BLaER1 treated with 17β-estradiol and CSF1 and Interleukin-3, amounts not matched to agents 10 nM and 100 nM (cell line): ENCODE measurements around the gene CADPS2.
"Not testable (repeated sequence)": the region's sequence is repeated elsewhere in the genome, so short reads cannot be mapped to it uniquely, and the experiment has no call there.

Experiments
- H3K27ac ChIP-seq, 11 experiments: shearing (Covaris generic); formaldehyde crosslinking; 2 replicates each; pipeline ENCODE4 v1.8.1; 2022
- H3K27me3 ChIP-seq, 11 experiments: shearing (Covaris generic); formaldehyde crosslinking; 2 replicates each; pipeline ENCODE4 v1.8.1; 2022
- H3K36me3 ChIP-seq, 11 experiments: shearing (Covaris generic); formaldehyde crosslinking; 2 replicates each; pipeline ENCODE4 v1.8.1; 2022
- H3K4me1 ChIP-seq, 10 experiments: shearing (Covaris generic); formaldehyde crosslinking; 2 replicates each; pipeline ENCODE4 v1.8.1; 2022
- H3K4me2 ChIP-seq, 11 experiments: shearing (Covaris generic); formaldehyde crosslinking; 2 replicates each; pipeline ENCODE4 v1.8.1; 2022
- H3K4me3 ChIP-seq, 10 experiments: shearing (Covaris generic); formaldehyde crosslinking; 2 replicates each; pipeline ENCODE4 v1.8.1; 2022
- H3K9ac ChIP-seq, 11 experiments: shearing (Covaris generic); formaldehyde crosslinking; 2 replicates each; pipeline ENCODE4 v1.8.1; 2022
- H3K9me3 ChIP-seq, 11 experiments: shearing (Covaris generic); formaldehyde crosslinking; replicated peaks in 1 of 11; 2 replicates each; pipeline ENCODE4 v1.8.1; 2022
- H4K20me1 ChIP-seq, 11 experiments: shearing (Covaris generic); formaldehyde crosslinking; 2 replicates each; pipeline ENCODE4 v1.8.1; 2022
- Cebpa-rat ChIP-seq, 11 experiments: shearing (Covaris generic); IDR thresholded peaks; 2 replicates each; pipeline ENCODE4 v1.8.1; 2022

The CADPS2 gene

GRCh38 chr7:122844191-122844988 is 41.9 kb downstream of the CADPS2 start:
- H3K4me1 ChIP-seq, result no peaks in the 10 kb centered on the region
- H3K27me3 ChIP-seq, result no peaks in the 10 kb centered on the region
- H3K4me2 ChIP-seq, result no peak overlapping the region
- no peaks in the 10 kb centered on the region for H4K20me1 ChIP-seq
- no peak overlapping the region for H3K27ac ChIP-seq
- no peak overlapping the region for H3K4me3 ChIP-seq
- no peaks in the 10 kb centered on the region for H3K9me3 ChIP-seq
- no peaks in the 10 kb centered on the region for H3K36me3 ChIP-seq
- no peak for TF ChIP-seq Cebpa-rat (IDR thresholded peaks at IDR 0.05)
- no peak overlapping the region for H3K9ac ChIP-seq

GRCh38 chr7:122842971-122843370 is 43.3 kb downstream of the CADPS2 start:
- no peaks in the 10 kb centered on the region for H3K36me3 ChIP-seq
- no peak overlapping the region for H3K4me2 ChIP-seq
- no peak overlapping the region for H3K9ac ChIP-seq
- no peak overlapping the region for H3K27ac ChIP-seq
- H3K9me3 ChIP-seq, result no peaks in the 10 kb centered on the region
- H3K27me3 ChIP-seq, result no peaks in the 10 kb centered on the region
- H3K4me1 ChIP-seq, result no peaks in the 10 kb centered on the region
- no peak for TF ChIP-seq Cebpa-rat (IDR thresholded peaks at IDR 0.05)
- H4K20me1 ChIP-seq, result no peaks in the 10 kb centered on the region
- H3K4me3 ChIP-seq, result no peak overlapping the region

GRCh38 chr7:122836286-122836685 is 50.0 kb downstream of the CADPS2 start:
- not testable (repeated sequence) for H3K4me3 ChIP-seq, H3K27me3 ChIP-seq, H3K9ac ChIP-seq, H3K9me3 ChIP-seq, H3K4me2 ChIP-seq, H3K36me3 ChIP-seq, H3K4me1 ChIP-seq, H3K27ac ChIP-seq, H4K20me1 ChIP-seq

GRCh38 chr7:122834571-122834942 is 51.7 kb downstream of the CADPS2 start:
- not testable (repeated sequence) for H3K36me3 ChIP-seq, H3K4me2 ChIP-seq, H3K4me3 ChIP-seq, H3K4me1 ChIP-seq, H3K27ac ChIP-seq, H3K9ac ChIP-seq, H3K9me3 ChIP-seq, H3K27me3 ChIP-seq, H4K20me1 ChIP-seq

GRCh38 chr7:122833888-122834570 is 52.2 kb downstream of the CADPS2 start:
- no peak overlapping the region for H3K9ac ChIP-seq
- H3K27me3 ChIP-seq, result no peaks in the 10 kb centered on the region
- no peak for TF ChIP-seq Cebpa-rat (IDR thresholded peaks at IDR 0.05)
- H4K20me1 ChIP-seq, result no peaks in the 10 kb centered on the region
- H3K4me3 ChIP-seq, result no peak overlapping the region
- no peaks in the 10 kb centered on the region for H3K4me1 ChIP-seq
- no peak overlapping the region for H3K27ac ChIP-seq
- H3K4me2 ChIP-seq, result no peak overlapping the region
- no peaks in the 10 kb centered on the region for H3K36me3 ChIP-seq
- H3K9me3 ChIP-seq, result no peaks in the 10 kb centered on the region

GRCh38 chr7:122831436-122831835 is 54.8 kb downstream of the CADPS2 start:
- Histone ChIP-seq H3K27ac (no peak overlapping the region), H3K9ac (no peak overlapping the region), H3K9me3 (no peaks in the 10 kb centered on the region), H4K20me1 (no peaks in the 10 kb centered on the region), H3K36me3 (no peaks in the 10 kb centered on the region), H3K27me3 (no peaks in the 10 kb centered on the region), H3K4me2 (no peak overlapping the region), H3K4me3 (no peak overlapping the region), H3K4me1 (no peaks in the 10 kb centered on the region)
- no peak for TF ChIP-seq Cebpa-rat (IDR thresholded peaks at IDR 0.05)

- Histone ChIP-seq H3K27ac (no peak overlapping the region), H3K4me3 (no peak overlapping the region), H3K27me3 (no peaks in the 10 kb centered on the region), H3K4me2 (no peak overlapping the region), H3K9ac (no peak overlapping the region), H4K20me1 (no peaks in the 10 kb centered on the region), H3K9me3 (no peaks in the 10 kb centered on the region), H3K36me3 (no peaks in the 10 kb centered on the region), H3K4me1 (no peaks in the 10 kb centered on the region)
- no peak for TF ChIP-seq Cebpa-rat (IDR thresholded peaks at IDR 0.05)
These were observed 56.3 kb downstream of the CADPS2 start for GRCh38 chr7:122829962-122830361.

GRCh38 chr7:122827763-122828162 is 58.5 kb downstream of the CADPS2 start:
- no peak overlapping the region for H3K4me2 ChIP-seq
- H3K9ac ChIP-seq, result no peak overlapping the region
- no peaks in the 10 kb centered on the region for H4K20me1 ChIP-seq
- no peaks in the 10 kb centered on the region for H3K9me3 ChIP-seq
- no peak overlapping the region for H3K4me3 ChIP-seq
- H3K4me1 ChIP-seq, result no peaks in the 10 kb centered on the region
- no peak for TF ChIP-seq Cebpa-rat (IDR thresholded peaks at IDR 0.05)
- H3K36me3 ChIP-seq, result no peaks in the 10 kb centered on the region
- no peaks in the 10 kb centered on the region for H3K27me3 ChIP-seq
- H3K27ac ChIP-seq, result no peak overlapping the region

GRCh38 chr7:122813845-122814244 is 72.4 kb downstream of the CADPS2 start:
- no peaks in the 10 kb centered on the region for H3K9me3 ChIP-seq
- no peaks in the 10 kb centered on the region for H3K27me3 ChIP-seq
- H3K9ac ChIP-seq, result no peak overlapping the region
- no peaks in the 10 kb centered on the region for H3K4me1 ChIP-seq
- no peaks in the 10 kb centered on the region for H3K36me3 ChIP-seq
- H3K27ac ChIP-seq, result no peak overlapping the region
- TF ChIP-seq Cebpa-rat (IDR thresholded peaks at IDR 0.05), result no peak
- H3K4me2 ChIP-seq, result no peak overlapping the region
- no peaks in the 10 kb centered on the region for H4K20me1 ChIP-seq
- no peak overlapping the region for H3K4me3 ChIP-seq

- Histone ChIP-seq H3K4me2 (no peak overlapping the region), H3K9ac (no peak overlapping the region), H3K27me3 (no peaks in the 10 kb centered on the region), H3K27ac (no peak overlapping the region), H3K4me1 (peaks cover 0 to 7% (median 0%) of the 10 kb centered on the region in 10 experiments; a peak in 1 of 20 replicates), H3K4me3 (no peak overlapping the region), H3K9me3 (no peaks in the 10 kb centered on the region), H3K36me3 (no peaks in the 10 kb centered on the region), H4K20me1 (no peaks in the 10 kb centered on the region)
- TF ChIP-seq Cebpa-rat (IDR thresholded peaks at IDR 0.05), result no peak
These were observed 82.4 kb downstream of the CADPS2 start for GRCh38 chr7:122803851-122804250.
